Measurements from ENCODE around the gene REV3L. TPM values are rescaled to one million over a fixed set of nuclear protein-coding genes. Genes with fewer than 3 reads are reported as not detected.

Gene REV3L
- total and polyA plus RNA-seq, 2 donors (not counting 1 experiment from before 2014, with no cell fraction given) = 4.7 to 37.9 TPM

DNA sequence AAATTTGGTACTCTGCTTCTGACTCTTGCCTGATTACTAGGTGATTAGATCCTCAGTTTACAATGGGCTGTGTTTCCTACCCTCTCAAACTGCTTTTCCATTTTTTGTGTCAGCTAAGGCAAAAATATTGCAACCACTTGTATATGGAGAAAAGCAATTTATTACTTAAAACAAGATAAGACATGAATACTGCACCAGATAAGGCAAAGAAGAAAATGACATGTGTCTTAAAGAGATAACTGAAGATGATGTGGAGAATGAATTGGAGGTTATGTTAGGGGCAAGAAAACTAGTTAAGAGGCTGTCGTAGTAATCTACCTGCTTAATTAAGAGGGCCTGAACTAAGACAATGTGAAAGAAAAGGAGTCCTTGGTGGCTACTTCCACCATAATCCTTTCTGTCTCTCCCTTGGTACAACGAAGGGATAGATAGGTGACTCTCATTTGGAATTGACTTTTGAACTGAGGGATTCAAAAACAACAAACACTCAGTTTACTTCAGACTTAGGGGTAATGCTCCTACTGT, 16.3 kb upstream of the REV3L start:
- Mint-ChIP-seq H3K4me1 (peaks cover 3% of the 10 kb centered on the region), H3K4me3 (no peak overlapping the region), H3K27me3 (no peaks in the 10 kb centered on the region), H3K27ac (no peak overlapping the region), H3K9me3 (ENCODE audit: insufficient read depth) (no peaks in the 10 kb centered on the region)
- intact Hi-C loops (cut with micrococcal nuclease) = no loop called here
- no peak overlapping the region for H3K4me2 ChIP-seq (replicated peaks; ENCODE audit: low read depth, low read length, poor library complexity, severe bottlenecking)
- TF ChIP-seq, protein P1, sequence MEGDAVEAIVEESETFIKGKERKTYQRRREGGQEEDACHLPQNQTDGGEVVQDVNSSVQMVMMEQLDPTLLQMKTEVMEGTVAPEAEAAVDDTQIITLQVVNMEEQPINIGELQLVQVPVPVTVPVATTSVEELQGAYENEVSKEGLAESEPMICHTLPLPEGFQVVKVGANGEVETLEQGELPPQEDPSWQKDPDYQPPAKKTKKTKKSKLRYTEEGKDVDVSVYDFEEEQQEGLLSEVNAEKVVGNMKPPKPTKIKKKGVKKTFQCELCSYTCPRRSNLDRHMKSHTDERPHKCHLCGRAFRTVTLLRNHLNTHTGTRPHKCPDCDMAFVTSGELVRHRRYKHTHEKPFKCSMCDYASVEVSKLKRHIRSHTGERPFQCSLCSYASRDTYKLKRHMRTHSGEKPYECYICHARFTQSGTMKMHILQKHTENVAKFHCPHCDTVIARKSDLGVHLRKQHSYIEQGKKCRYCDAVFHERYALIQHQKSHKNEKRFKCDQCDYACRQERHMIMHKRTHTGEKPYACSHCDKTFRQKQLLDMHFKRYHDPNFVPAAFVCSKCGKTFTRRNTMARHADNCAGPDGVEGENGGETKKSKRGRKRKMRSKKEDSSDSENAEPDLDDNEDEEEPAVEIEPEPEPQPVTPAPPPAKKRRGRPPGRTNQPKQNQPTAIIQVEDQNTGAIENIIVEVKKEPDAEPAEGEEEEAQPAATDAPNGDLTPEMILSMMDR (IDR thresholded peaks at IDR 0.05) = no peak
- TF ChIP-seq EZH2 (IDR thresholded peaks at IDR 0.05; ENCODE audit: borderline replicate concordance, insufficient read depth, low read depth, low read length, poor library complexity, severe bottlenecking) = no peak
- peaks cover 58% of the 10 kb centered on the region for H3K79me2 ChIP-seq (ENCODE audit: control insufficient read depth, insufficient read depth, low read length)
- H3K4me3 ChIP-seq (ENCODE audit: control extremely low read depth in 1 of 5, extremely low read depth in 1 of 5, insufficient read depth in 1 of 5, low read depth in 2 of 5, low read length in 4 of 5) = no peak overlapping the region
- 100% methylated on average over 1 of the region's 2 CpGs for WGBS (ENCODE audit: insufficient coverage)
- no peak overlapping the region for H2AFZ ChIP-seq (ENCODE audit: insufficient read depth, low read depth, low read length, poor library complexity, severe bottlenecking)
- H4K20me1 ChIP-seq (ENCODE audit: control insufficient read depth, insufficient read depth, low read length, poor library complexity, severe bottlenecking) = no peaks in the 10 kb centered on the region
- no peak overlapping the region for H3K27ac ChIP-seq (ENCODE audit: low read length in 2 of 2)
- ChIA-PET POLR2A (no interaction called here), CTCF (no interaction called here)
- no peak overlapping the region for H3K9ac ChIP-seq (ENCODE audit: low read length)
- no peaks in the 10 kb centered on the region for H3K9me3 ChIP-seq (ENCODE audit: control extremely low read depth in 1 of 3, control insufficient read depth in 2 of 3, insufficient read depth in 1 of 3, low read length in 2 of 3)
- no peak for ATAC-seq (ENCODE audit: low read depth)
- peaks cover 0 to 2% of the 10 kb centered on the region in 2 experiments for H3K36me3 ChIP-seq (replicated peaks in 1 of 2; ENCODE audit: control extremely low read depth in 1 of 2, control insufficient read depth in 1 of 2, extremely low read depth in 1 of 2, insufficient read depth in 2 of 2, low read length in 1 of 2)
- H3K4me1 ChIP-seq (ENCODE audit: control insufficient read depth in 2 of 2, insufficient read depth in 2 of 2, low read length in 2 of 2) = no peaks in the 10 kb centered on the region
- H3K27me3 ChIP-seq (replicated peaks in 1 of 4; ENCODE audit: control extremely low read depth in 1 of 4, control insufficient read depth in 3 of 4, insufficient read depth in 4 of 4, low read length in 3 of 4) = no peaks in the 10 kb centered on the region
- DNase-seq = no peak

DNA sequence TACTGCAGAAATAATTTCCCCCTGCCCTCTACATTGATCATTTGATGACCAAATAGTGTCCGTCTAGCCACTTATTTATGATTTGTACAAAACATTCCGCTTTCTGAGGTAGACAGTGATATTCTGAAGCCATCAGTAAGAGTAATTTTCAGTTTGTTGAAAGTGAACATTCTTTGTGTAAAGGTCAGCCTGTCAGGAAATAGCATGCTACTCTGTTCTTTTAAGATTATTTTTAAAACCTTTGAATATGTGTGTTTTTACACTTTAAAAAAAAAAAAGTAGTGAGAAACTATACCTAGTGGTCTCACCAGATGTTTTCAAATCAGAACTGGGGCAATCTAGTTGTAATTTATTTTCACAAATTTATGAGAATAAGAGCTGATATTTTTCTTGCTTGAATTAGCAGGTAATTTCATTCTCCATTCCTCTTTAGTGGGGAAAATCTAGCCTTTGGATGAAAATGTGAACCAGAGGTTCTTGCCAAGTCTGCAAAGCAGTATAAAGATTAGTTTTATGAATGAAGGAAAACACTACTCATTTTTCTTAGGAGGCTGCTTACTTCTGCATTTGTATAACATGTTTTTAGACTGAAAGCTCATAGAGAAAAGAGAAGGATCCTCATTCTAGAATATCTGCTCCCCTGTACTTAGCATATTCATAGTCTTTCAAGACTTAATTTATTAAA, 12.1 kb upstream of the REV3L start:
- ChIA-PET POLR2A (no interaction called here), CTCF (interaction anchor here (1.0 kb wide), 1 partner anchor 236 kb away, joined by 3 read pairs; a partner anchor contains a TSS)

More for the DNA sequence above, 12.1 kb upstream of the REV3L start:
- Histone ChIP-seq H4K20me1 (ENCODE audit: control insufficient read depth, insufficient read depth, low read length, poor library complexity, severe bottlenecking) (no peaks in the 10 kb centered on the region), H3K79me2 (ENCODE audit: control insufficient read depth, insufficient read depth, low read length) (peaks cover 60% of the 10 kb centered on the region), H3K36me3 (replicated peaks in 1 of 2; ENCODE audit: control extremely low read depth in 1 of 2, control insufficient read depth in 1 of 2, extremely low read depth in 1 of 2, insufficient read depth in 2 of 2, low read length in 1 of 2) (no peaks in the 10 kb centered on the region), H3K4me2 (replicated peaks; ENCODE audit: low read depth, low read length, poor library complexity, severe bottlenecking) (no peak overlapping the region), H3K9me3 (ENCODE audit: control extremely low read depth in 1 of 3, control insufficient read depth in 2 of 3, insufficient read depth in 1 of 3, low read length in 2 of 3) (no peaks in the 10 kb centered on the region), H2AFZ (ENCODE audit: insufficient read depth, low read depth, low read length, poor library complexity, severe bottlenecking) (no peak overlapping the region), H3K4me3 (ENCODE audit: control extremely low read depth in 1 of 5, extremely low read depth in 1 of 5, insufficient read depth in 1 of 5, low read depth in 2 of 5, low read length in 4 of 5) (no peak overlapping the region), H3K27ac (ENCODE audit: low read length in 2 of 2) (no peak overlapping the region), H3K27me3 (replicated peaks in 1 of 4; ENCODE audit: control extremely low read depth in 1 of 4, control insufficient read depth in 3 of 4, insufficient read depth in 4 of 4, low read length in 3 of 4) (no peaks in the 10 kb centered on the region), H3K4me1 (ENCODE audit: control insufficient read depth in 2 of 2, insufficient read depth in 2 of 2, low read length in 2 of 2) (no peaks in the 10 kb centered on the region), H3K9ac (ENCODE audit: low read length) (no peak overlapping the region)
- Mint-ChIP-seq H3K9me3 (ENCODE audit: insufficient read depth) (no peaks in the 10 kb centered on the region), H3K27me3 (no peaks in the 10 kb centered on the region), H3K4me1 (peaks cover 2% of the 10 kb centered on the region), H3K27ac (no peak overlapping the region), H3K4me3 (no peak overlapping the region)
- ATAC-seq (ENCODE audit: low read depth) = no peak
- no CpG with 5 or more reads among the region's 2 CpGs for WGBS (ENCODE audit: insufficient coverage)
- DNase-seq = no peak
- no peak for TF ChIP-seq EZH2 (IDR thresholded peaks at IDR 0.05; ENCODE audit: borderline replicate concordance, insufficient read depth, low read depth, low read length, poor library complexity, severe bottlenecking)
- TF ChIP-seq, protein P1 (IDR thresholded peaks at IDR 0.05) = no peak
- intact Hi-C loops (cut with micrococcal nuclease) = no loop called here
